Liver (tissue), 9 donors: Measurements from ENCODE around the gene MFAP2. TPM values are rescaled to one million over a fixed set of nuclear protein-coding genes. Genes with fewer than 3 reads are reported as not detected.
A peak's percentile ranks its signal among the peaks of the same experiment; 100 is the strongest.

Source experiments
- DNase-seq: peaks from one replicate; pipeline ENCODE4 v3.0.0-alpha.2; 2017; ENCODE audit warnings: low spot score
- H3K27ac ChIP-seq, 2 donors: one replicate each; pipeline ENCODE4 v1.7.0; 2013; ENCODE audit warnings: inconsistent platforms in 2 of 2, low read length in 2 of 2, control low read depth in 1 of 2, low read depth in 1 of 2, mild to moderate bottlenecking in 1 of 2
- H3K27me3 ChIP-seq, 4 donors: one replicate each; pipeline versions ENCODE4 v1.6.1 to v1.7.0; 2013; ENCODE audit warnings: low read length in 3 of 4, inconsistent platforms in 1 of 4, mild to moderate bottlenecking in 1 of 4, moderate library complexity in 1 of 4; ENCODE audit not compliant: control insufficient read depth in 4 of 4, insufficient read depth in 4 of 4
- H3K36me3 ChIP-seq, 4 donors: one replicate each; pipeline versions ENCODE4 v1.6.1 to v1.7.0; 2013; ENCODE audit warnings: low read length in 3 of 4, mild to moderate bottlenecking in 3 of 4, low read depth in 1 of 4, moderate library complexity in 1 of 4; ENCODE audit not compliant: control insufficient read depth in 4 of 4, insufficient read depth in 3 of 4
- H3K4me1 ChIP-seq, 4 donors: one replicate each; pipeline versions ENCODE4 v1.6.1 to v1.7.0; 2013; ENCODE audit warnings: low read length in 3 of 4, mild to moderate bottlenecking in 3 of 4, moderate library complexity in 1 of 4; ENCODE audit not compliant: control insufficient read depth in 4 of 4, insufficient read depth in 4 of 4
- H3K4me3 ChIP-seq, 3 donors: one replicate each; pipeline versions ENCODE4 v1.6.1 to v1.7.0; 2013; ENCODE audit warnings: low read length in 3 of 3, control low read depth in 1 of 3, low read depth in 1 of 3, mild to moderate bottlenecking in 1 of 3
- H3K9ac ChIP-seq, 2 donors: one replicate each; pipeline ENCODE4 v1.7.0; 2013; ENCODE audit warnings: low read length in 2 of 2, mild to moderate bottlenecking in 2 of 2, moderate library complexity in 2 of 2, control low read depth in 1 of 2, low read depth in 1 of 2
- H3K9me3 ChIP-seq, 4 donors: one replicate each; pipeline versions ENCODE4 v1.6.1 to v1.7.0; 2013; ENCODE audit warnings: low read length in 3 of 4; ENCODE audit not compliant: control insufficient read depth in 4 of 4
- ATF3 ChIP-seq: IDR thresholded peaks from 2 replicates; pipeline ENCODE4 v1.6.1; 2016; ENCODE audit warnings: antibody characterized with exemption
- EGR1 ChIP-seq, 2 donors: IDR thresholded peaks; 2 replicates each; pipeline ENCODE4 v1.6.1; 2016 to 2018; ENCODE audit warnings: antibody characterized with exemption in 2 of 2, low read depth in 2 of 2
- FOXA1 ChIP-seq: IDR thresholded peaks from 2 replicates; pipeline ENCODE4 v1.6.1; 2016; ENCODE audit warnings: antibody characterized with exemption
- FOXA2 ChIP-seq: IDR thresholded peaks from 2 replicates; pipeline ENCODE4 v1.6.1; 2016; ENCODE audit warnings: antibody characterized with exemption
- JUND ChIP-seq, 2 donors: IDR thresholded peaks; 2 replicates each; pipeline ENCODE4 v1.6.1; 2016; ENCODE audit warnings: antibody characterized with exemption in 2 of 2
- MAX ChIP-seq: IDR thresholded peaks from 2 replicates; pipeline ENCODE4 v1.6.1; 2016; ENCODE audit warnings: antibody characterized with exemption
- NR2F2 ChIP-seq: IDR thresholded peaks from 2 replicates; pipeline ENCODE4 v1.6.1; 2016; ENCODE audit warnings: antibody characterized with exemption
- REST ChIP-seq: IDR thresholded peaks from 2 replicates; pipeline ENCODE4 v1.6.1; 2016; ENCODE audit warnings: antibody characterized with exemption, mild to moderate bottlenecking
- RXRA ChIP-seq, 2 donors: IDR thresholded peaks; 2 replicates each; pipeline ENCODE4 v1.6.1; 2017 to 2018; ENCODE audit warnings: antibody characterized with exemption in 2 of 2, mild to moderate bottlenecking in 1 of 2
- SP1 ChIP-seq: IDR thresholded peaks from 2 replicates; pipeline ENCODE4 v1.6.1; 2018; ENCODE audit warnings: antibody characterized with exemption, mild to moderate bottlenecking
- TAF1 ChIP-seq: conservative IDR thresholded peaks from 2 replicates; pipeline ENCODE4 v1.6.1; 2016; ENCODE audit warnings: antibody characterized with exemption, mild to moderate bottlenecking
- YY1 ChIP-seq: IDR thresholded peaks from 2 replicates; pipeline ENCODE4 v1.6.1; 2016; ENCODE audit warnings: antibody characterized with exemption, mild to moderate bottlenecking
- ZBTB33 ChIP-seq: IDR thresholded peaks from 2 replicates; pipeline ENCODE4 v1.6.1; 2016; ENCODE audit warnings: antibody characterized with exemption
- WGBS: extraction: QIAGEN DNeasy Blood & Tissue Kit; methylation state at CpG from one replicate; pipeline ENCODE4 v1.1.7; 2013; 5-methylcytosine and 5-hydroxymethylcytosine counted together
- polyA plus RNA-seq, 2 donors: library from polyadenylated mRNA; stranded (reverse) in 1 of 2; unstranded in 1 of 2; fragments of 200-250 nt in 1 of 2; fragments of >200 nt in 1 of 2; fragmentation: Nextera tagmentation in 1 of 2; extraction: Ambion mirVana in 1 of 2; gene quantifications; one replicate each; pipeline versions ENCODE4 v1.2.1 to v1.2.3, GENCODE V29; 2013 to 2015
- total RNA-seq, 2 donors: library from RNA; depleted of rRNA; stranded (reverse); fragments of >200 nt; gene quantifications; one replicate each; pipeline ENCODE4 v1.2.3, GENCODE V29; 2014
- donor health status: healthy.
- donor health status: healthy.
- donor health status: healthy.
- donor health status: healthy.
- donor health status: healthy.

The MFAP2 gene
- total RNA-seq (1 to 10 TPM in 1 of 2 donors, under 1 TPM in 1; 0.25 to 1.4 TPM), polyA plus RNA-seq (under 1 TPM; 0.68 to 0.81 TPM)

- no peak for DNase-seq
- Histone ChIP-seq H3K27ac (no peak within 1 kb of the TSS), H3K4me3 (peak within 1 kb of the TSS in 1 of 3 donors; percentile 2), H3K27me3 (peaks cover 0 to 2% (median 0%) of the 10 kb centered on the region in 4 donors), H3K9me3 (no peaks in the 10 kb centered on the region), H3K36me3 (peaks cover 0 to 2% (median under 1%) of the 10 kb centered on the region in 4 donors), H3K9ac (no peak within 1 kb of the TSS), H3K4me1 (peaks cover 0 to 4% (median 0%) of the 10 kb centered on the region in 4 donors)
- TF ChIP-seq TAF1 (no peak), REST (no peak), FOXA1 (no peak), EGR1 (IDR thresholded peaks at IDR 0.05; ENCODE audit: low read depth in 2 of 2) (no peak), MAX (no peak), RXRA (IDR thresholded peaks at IDR 0.05) (no peak), ATF3 (no peak), FOXA2 (no peak), JUND (IDR thresholded peaks at IDR 0.05) (no peak), NR2F2 (no peak), YY1 (no peak), ZBTB33 (no peak)
- WGBS: 13% methylated on average over 53 of the region's 53 CpGs
Observed at GRCh38 chr1:16980473-16981268, at the start of gene MFAP2. TSS of gene MFAP2 (minus strand) at chr1:16980620. CDS start at chr1:16978273, 2,347 bp downstream.

GRCh38 chr1:17030206-17030605 is 49.8 kb upstream of the MFAP2 start:
- H3K9me3 ChIP-seq: no peaks in the 10 kb centered on the region
- no peak overlapping the region for H3K4me3 ChIP-seq
- H3K9ac ChIP-seq: no peak overlapping the region
- no peak overlapping the region for H3K27ac ChIP-seq
- H3K27me3 ChIP-seq: no peaks in the 10 kb centered on the region
- DNase-seq: no peak
- H3K4me1 ChIP-seq: no peaks in the 10 kb centered on the region
- peaks cover 11 to 67% (median 43%) of the 10 kb centered on the region in 4 donors for H3K36me3 ChIP-seq
- WGBS: 83% methylated on average over 4 of the region's 4 CpGs
- no peak for TF ChIP-seq NR2F2
- no peak for TF ChIP-seq ATF3
- TF ChIP-seq SP1: no peak
- no peak for TF ChIP-seq FOXA2
